Kidney capillary endothelial cell (primary cell): ENCODE measurements around the gene NLRC3.

Experiments
- DNase-seq: peaks from one replicate; pipeline ENCODE4 v3.0.0-alpha.2; 2018; ENCODE audit warnings: low spot score

The NLRC3 gene

GRCh38 chr16:3597226-3597625, 20.0 kb upstream of the NLRC3 start:
- DNase-seq, result no peak

GRCh38 chr16:3596101-3596861, 19.1 kb upstream of the NLRC3 start:
- no peak for DNase-seq

GRCh38 chr16:3595521-3596021, 18.4 kb upstream of the NLRC3 start:
- no peak for DNase-seq

GRCh38 chr16:3595110-3595486, 17.9 kb upstream of the NLRC3 start:
- no peak for DNase-seq

- DNase-seq, result no peak
Observed at GRCh38 chr16:3594316-3595109, 17.3 kb upstream of the NLRC3 start.

GRCh38 chr16:3592559-3592958, 15.4 kb upstream of the NLRC3 start:
- no peak for DNase-seq

GRCh38 chr16:3591991-3592390, 14.8 kb upstream of the NLRC3 start:
- no peak for DNase-seq

- no peak for DNase-seq
Observed at GRCh38 chr16:3591436-3591803, 14.2 kb upstream of the NLRC3 start.

GRCh38 chr16:3590736-3591435, 13.7 kb upstream of the NLRC3 start:
- DNase-seq, result no peak

- no peak for DNase-seq
Observed at GRCh38 chr16:3589991-3590701, 12.9 kb upstream of the NLRC3 start.

GRCh38 chr16:3589441-3589921, 12.3 kb upstream of the NLRC3 start:
- DNase-seq, result no peak

GRCh38 chr16:3589001-3589400, 11.8 kb upstream of the NLRC3 start:
- no peak for DNase-seq

- no peak for DNase-seq
Observed at GRCh38 chr16:3587547-3588110, 10.4 kb upstream of the NLRC3 start.

- DNase-seq, result no peak
Observed at GRCh38 chr16:3584412-3584811, 7.2 kb upstream of the NLRC3 start.

GRCh38 chr16:3583303-3584038, 6.3 kb upstream of the NLRC3 start:
- DNase-seq, result no peak

- DNase-seq, result no peak
Observed at GRCh38 chr16:3582276-3583165, 5.3 kb upstream of the NLRC3 start.

- DNase-seq, result no peak
Observed at GRCh38 chr16:3581392-3581791, 4.2 kb upstream of the NLRC3 start.

GRCh38 chr16:3580686-3581085, 3.5 kb upstream of the NLRC3 start:
- DNase-seq, result no peak

GRCh38 chr16:3580251-3580651, 3.0 kb upstream of the NLRC3 start:
- no peak for DNase-seq

- no peak for DNase-seq
Observed at GRCh38 chr16:3579776-3580175, 2.6 kb upstream of the NLRC3 start.
